Activated CD4-positive, alpha-beta T cell treated with anti-CD3 and anti-CD28 coated beads for 24 hours (primary cell): ENCODE data around the gene FOXA1.
"Not testable (repeated sequence)": the region's sequence is repeated elsewhere in the genome, so short reads cannot be mapped to it uniquely, and the experiment has no call there.

Source experiments
- DNase-seq, 2 donors: peaks; one replicate each; pipeline ENCODE4 v3.0.0-alpha.2; 2020; ENCODE audit warnings: low read depth in 2 of 2

The FOXA1 gene

GRCh38 chr14:37558740-37559139 is 36.3 kb downstream of the FOXA1 start:
- DNase-seq: no peak

- DNase-seq: not testable (repeated sequence)
Observed at GRCh38 chr14:37555596-37555995, 39.5 kb downstream of the FOXA1 start.

GRCh38 chr14:37553935-37554550 is 41.0 kb downstream of the FOXA1 start:
- no peak for DNase-seq

GRCh38 chr14:37551119-37551518 is 43.9 kb downstream of the FOXA1 start:
- DNase-seq: no peak

- no peak for DNase-seq
Observed at GRCh38 chr14:37550511-37550910, 44.5 kb downstream of the FOXA1 start.

- no peak for DNase-seq
Observed at GRCh38 chr14:37546621-37547447, 48.2 kb downstream of the FOXA1 start.

- DNase-seq: no peak
Observed at GRCh38 chr14:37545174-37545573, 49.9 kb downstream of the FOXA1 start.

- DNase-seq: no peak
Observed at GRCh38 chr14:37544407-37544806, 50.6 kb downstream of the FOXA1 start.

- DNase-seq: no peak
Observed at GRCh38 chr14:37539992-37540391, 55.1 kb downstream of the FOXA1 start.
